GM23338 (cell line): Measurements from ENCODE around the gene PHYH.

ENCODE experiments used
- CREB1 ChIP-seq: fragments of 250-450 bp; sonication (Bioruptor Pico); IDR thresholded peaks from 2 replicates; pipeline ENCODE4 v1.5.0; 2020; ENCODE audit warnings: low read depth, mild to moderate bottlenecking, moderate library complexity
- EZH2 ChIP-seq: fragments of 200-600 bp; sonication (generic); IDR thresholded peaks from one replicate; pipeline ENCODE4 v1.8.0; 2017; ENCODE audit warnings: antibody characterized with exemption, mild to moderate bottlenecking, low read depth; ENCODE audit not compliant: unreplicated experiment
- EZH2phosphoT487 ChIP-seq: fragments of 200-600 bp; sonication (generic); IDR thresholded peaks from one replicate; pipeline ENCODE4 v1.8.1; 2018; ENCODE audit warnings: antibody characterized with exemption; ENCODE audit not compliant: unreplicated experiment
- JUNB ChIP-seq: IDR thresholded peaks from one replicate; pipeline ENCODE4 v1.6.1; 2016; ENCODE audit warnings: antibody characterized with exemption; ENCODE audit not compliant: unreplicated experiment
- NANOG ChIP-seq: IDR thresholded peaks from 2 replicates; pipeline ENCODE4 v1.6.1; 2016; ENCODE audit warnings: antibody characterized with exemption, borderline replicate concordance
- POLR2AphosphoS5 ChIP-seq: IDR thresholded peaks from 2 replicates; pipeline ENCODE4 v1.6.1; 2016; ENCODE audit warnings: antibody characterized with exemption, low read depth
- REST ChIP-seq: IDR thresholded peaks from one replicate; pipeline ENCODE4 v1.6.1; 2018; ENCODE audit warnings: antibody characterized with exemption; ENCODE audit not compliant: unreplicated experiment
- STAT1 ChIP-seq: IDR thresholded peaks from one replicate; pipeline ENCODE4 v1.6.1; 2016; ENCODE audit warnings: antibody characterized with exemption; ENCODE audit not compliant: unreplicated experiment
- ZNF114 ChIP-seq: fragments of 250-450 bp; sonication (Bioruptor Pico); IDR thresholded peaks from 2 replicates; pipeline ENCODE4 v1.5.0; 2020; ENCODE audit warnings: mild to moderate bottlenecking, moderate library complexity
- ZNF331 ChIP-seq: fragments of 250-450 bp; sonication (Bioruptor Pico); IDR thresholded peaks from 2 replicates; pipeline ENCODE4 v1.5.0; 2020; ENCODE audit warnings: low read depth, mild to moderate bottlenecking, moderate library complexity
- ZNF462 ChIP-seq: fragments of 250-450 bp; sonication (Bioruptor Pico); IDR thresholded peaks from 2 replicates; pipeline ENCODE4 v1.5.0; 2020; ENCODE audit warnings: mild to moderate bottlenecking, moderate library complexity
- TF ChIP-seq, protein P1 (sequence below), 2 experiments: fragments of 200-600 bp in 1 of 2; sonication (generic) in 1 of 2; conservative IDR thresholded peaks; 2 replicates each; pipeline versions ENCODE4 v1.5.1 to v1.6.1; 2016 to 2017; ENCODE audit warnings: antibody characterized with exemption in 2 of 2, low read depth in 2 of 2, mild to moderate bottlenecking in 2 of 2, moderate library complexity in 1 of 2
- TF ChIP-seq, protein P2 (sequence below): IDR thresholded peaks from 2 replicates; pipeline ENCODE4 v1.6.1; 2016; ENCODE audit warnings: antibody characterized with exemption

- TF ChIP-seq EZH2 (no peak), EZH2phosphoT487 (no peak), POLR2AphosphoS5 (no peak), REST (no peak), JUNB (no peak), ZNF331 (CRISPR knock-in tag) (no peak), STAT1 (no peak), CREB1 (CRISPR knock-in tag) (no peak), NANOG (no peak), ZNF114 (CRISPR knock-in tag) (no peak), ZNF462 (CRISPR knock-in tag) (no peak)
- TF ChIP-seq, protein P1, sequence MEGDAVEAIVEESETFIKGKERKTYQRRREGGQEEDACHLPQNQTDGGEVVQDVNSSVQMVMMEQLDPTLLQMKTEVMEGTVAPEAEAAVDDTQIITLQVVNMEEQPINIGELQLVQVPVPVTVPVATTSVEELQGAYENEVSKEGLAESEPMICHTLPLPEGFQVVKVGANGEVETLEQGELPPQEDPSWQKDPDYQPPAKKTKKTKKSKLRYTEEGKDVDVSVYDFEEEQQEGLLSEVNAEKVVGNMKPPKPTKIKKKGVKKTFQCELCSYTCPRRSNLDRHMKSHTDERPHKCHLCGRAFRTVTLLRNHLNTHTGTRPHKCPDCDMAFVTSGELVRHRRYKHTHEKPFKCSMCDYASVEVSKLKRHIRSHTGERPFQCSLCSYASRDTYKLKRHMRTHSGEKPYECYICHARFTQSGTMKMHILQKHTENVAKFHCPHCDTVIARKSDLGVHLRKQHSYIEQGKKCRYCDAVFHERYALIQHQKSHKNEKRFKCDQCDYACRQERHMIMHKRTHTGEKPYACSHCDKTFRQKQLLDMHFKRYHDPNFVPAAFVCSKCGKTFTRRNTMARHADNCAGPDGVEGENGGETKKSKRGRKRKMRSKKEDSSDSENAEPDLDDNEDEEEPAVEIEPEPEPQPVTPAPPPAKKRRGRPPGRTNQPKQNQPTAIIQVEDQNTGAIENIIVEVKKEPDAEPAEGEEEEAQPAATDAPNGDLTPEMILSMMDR (conservative IDR thresholded peaks at IDR 0.05; ENCODE audit: low read depth in 2 of 2), result no peak
- TF ChIP-seq, protein P2, sequence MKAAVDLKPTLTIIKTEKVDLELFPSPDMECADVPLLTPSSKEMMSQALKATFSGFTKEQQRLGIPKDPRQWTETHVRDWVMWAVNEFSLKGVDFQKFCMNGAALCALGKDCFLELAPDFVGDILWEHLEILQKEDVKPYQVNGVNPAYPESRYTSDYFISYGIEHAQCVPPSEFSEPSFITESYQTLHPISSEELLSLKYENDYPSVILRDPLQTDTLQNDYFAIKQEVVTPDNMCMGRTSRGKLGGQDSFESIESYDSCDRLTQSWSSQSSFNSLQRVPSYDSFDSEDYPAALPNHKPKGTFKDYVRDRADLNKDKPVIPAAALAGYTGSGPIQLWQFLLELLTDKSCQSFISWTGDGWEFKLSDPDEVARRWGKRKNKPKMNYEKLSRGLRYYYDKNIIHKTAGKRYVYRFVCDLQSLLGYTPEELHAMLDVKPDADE, result no peak
Observed at GRCh38 chr10:13308096-13308495, 8.2 kb upstream of the PHYH start.
